Activated CD4-positive, alpha-beta T cell treated with anti-CD3 and anti-CD28 coated beads, Interleukin-2, amount 10 ng/mL, durations not matched to agents 24 days and 14 days (primary cell): Measurements from ENCODE around the gene SDC3. TPM values are rescaled to one million over a fixed set of nuclear protein-coding genes. Genes with fewer than 3 reads are reported as not detected.
"Not testable (repeated sequence)": the region's sequence is repeated elsewhere in the genome, so short reads cannot be mapped to it uniquely, and the experiment has no call there.

ENCODE experiments used
- DNase-seq: peaks from one replicate; pipeline ENCODE4 v3.0.0; 2022
- H3K27ac Mint-ChIP-seq: one replicate; pipeline ENCODE4 v1.8.0; 2022; ENCODE audit warnings: mild to moderate bottlenecking, mixed read lengths
- H3K27me3 Mint-ChIP-seq: one replicate; pipeline ENCODE4 v1.8.0; 2022; ENCODE audit warnings: mixed read lengths
- H3K36me3 Mint-ChIP-seq: one replicate; pipeline ENCODE4 v1.8.0; 2022; ENCODE audit warnings: low read depth, mild to moderate bottlenecking, mixed read lengths
- H3K4me1 Mint-ChIP-seq: one replicate; pipeline ENCODE4 v1.8.0; 2021; ENCODE audit warnings: mixed read lengths
- H3K4me3 Mint-ChIP-seq: one replicate; pipeline ENCODE4 v1.8.0; 2022; ENCODE audit warnings: mild to moderate bottlenecking, moderate library complexity, mixed read lengths
- H3K9me3 Mint-ChIP-seq: one replicate; pipeline ENCODE4 v1.8.0; 2021; ENCODE audit warnings: mixed read lengths
- intact Hi-C: fragments of 100-400 bp; cut with micrococcal nuclease; formaldehyde crosslinking; loops from one replicate; pipeline ENCODE4 v1.15.1; 2023
- total RNA-seq: library from RNA; stranded (reverse); gene quantifications from 2 replicates; pipeline ENCODE4 v1.2.3, GENCODE V29; 2022

The SDC3 gene
- total RNA-seq, 1 donor from 2014 or later = 0.44 TPM

- H3K27ac Mint-ChIP-seq = no peak overlapping the region
- H3K36me3 Mint-ChIP-seq = peaks cover 61% of the 10 kb centered on the region
- no peaks in the 10 kb centered on the region for H3K27me3 Mint-ChIP-seq
- no peaks in the 10 kb centered on the region for H3K4me1 Mint-ChIP-seq
- no peak for DNase-seq
- H3K9me3 Mint-ChIP-seq = no peaks in the 10 kb centered on the region
- H3K4me3 Mint-ChIP-seq = no peak overlapping the region
- intact Hi-C loops = no loop called here
These were observed 28.1 kb upstream of the SDC3 start for GRCh38 chr1:30936541-30937171.

GRCh38 chr1:30935758-30936157 is 27.2 kb upstream of the SDC3 start:
- H3K4me1 Mint-ChIP-seq, H3K27ac Mint-ChIP-seq, DNase-seq, intact Hi-C loops, H3K27me3 Mint-ChIP-seq, H3K4me3 Mint-ChIP-seq, H3K9me3 Mint-ChIP-seq: not testable (repeated sequence)
- H3K36me3 Mint-ChIP-seq = peaks cover 61% of the 10 kb centered on the region

- Mint-ChIP-seq H3K36me3 (peaks cover 53% of the 10 kb centered on the region), H3K27me3 (no peaks in the 10 kb centered on the region), H3K9me3 (no peaks in the 10 kb centered on the region), H3K4me3 (no peak overlapping the region), H3K4me1 (no peaks in the 10 kb centered on the region), H3K27ac (peak overlapping the region; percentile 2)
- intact Hi-C loops = no loop called here
- DNase-seq = no peak
These were observed 26.1 kb upstream of the SDC3 start for GRCh38 chr1:30934613-30935012.

GRCh38 chr1:30933874-30934252 is 25.3 kb upstream of the SDC3 start:
- peak overlapping the region; percentile 46 for H3K27ac Mint-ChIP-seq

DNA sequence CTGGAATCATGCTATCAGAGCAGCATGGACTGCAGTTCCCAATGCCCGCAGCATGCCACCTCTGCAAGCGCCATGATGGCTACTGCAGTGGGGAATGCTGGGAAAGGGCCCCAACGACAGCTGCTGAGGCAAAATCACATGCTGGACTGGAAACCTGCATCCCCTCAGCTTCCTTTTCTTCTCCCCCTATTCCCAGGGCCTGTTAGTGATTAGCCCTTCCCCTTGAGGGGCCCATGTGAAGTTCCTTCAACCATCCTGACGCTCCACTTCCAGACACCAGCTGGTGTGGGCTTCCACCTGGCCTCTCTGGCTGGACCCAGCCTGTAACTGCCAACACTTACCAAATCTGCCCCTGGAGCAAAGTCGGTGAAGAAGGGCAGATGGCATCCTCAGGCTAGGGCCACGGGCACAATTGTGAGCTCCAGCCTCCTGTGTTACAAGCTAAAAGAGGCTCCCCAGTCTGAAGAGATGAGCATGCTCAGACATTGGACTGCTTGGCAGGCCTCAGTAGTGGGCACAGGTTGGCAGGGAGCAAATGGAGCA is 22.1 kb upstream of the SDC3 start:
- no peaks in the 10 kb centered on the region for H3K9me3 Mint-ChIP-seq
- peaks cover 34% of the 10 kb centered on the region for H3K36me3 Mint-ChIP-seq
- H3K4me3 Mint-ChIP-seq = no peak overlapping the region
- H3K4me1 Mint-ChIP-seq = no peaks in the 10 kb centered on the region
- DNase-seq = no peak
- H3K27ac Mint-ChIP-seq = peak overlapping the region; percentile 45
- H3K27me3 Mint-ChIP-seq = no peaks in the 10 kb centered on the region
- intact Hi-C loops = no loop called here

More at GRCh38 chr1:30933874-30934252, 25.3 kb upstream of the SDC3 start:
- Mint-ChIP-seq H3K9me3 (no peaks in the 10 kb centered on the region), H3K27me3 (no peaks in the 10 kb centered on the region), H3K4me3 (no peak overlapping the region), H3K4me1 (no peaks in the 10 kb centered on the region), H3K36me3 (peaks cover 47% of the 10 kb centered on the region)
- no peak for DNase-seq
- intact Hi-C loops = no loop called here

DNA sequence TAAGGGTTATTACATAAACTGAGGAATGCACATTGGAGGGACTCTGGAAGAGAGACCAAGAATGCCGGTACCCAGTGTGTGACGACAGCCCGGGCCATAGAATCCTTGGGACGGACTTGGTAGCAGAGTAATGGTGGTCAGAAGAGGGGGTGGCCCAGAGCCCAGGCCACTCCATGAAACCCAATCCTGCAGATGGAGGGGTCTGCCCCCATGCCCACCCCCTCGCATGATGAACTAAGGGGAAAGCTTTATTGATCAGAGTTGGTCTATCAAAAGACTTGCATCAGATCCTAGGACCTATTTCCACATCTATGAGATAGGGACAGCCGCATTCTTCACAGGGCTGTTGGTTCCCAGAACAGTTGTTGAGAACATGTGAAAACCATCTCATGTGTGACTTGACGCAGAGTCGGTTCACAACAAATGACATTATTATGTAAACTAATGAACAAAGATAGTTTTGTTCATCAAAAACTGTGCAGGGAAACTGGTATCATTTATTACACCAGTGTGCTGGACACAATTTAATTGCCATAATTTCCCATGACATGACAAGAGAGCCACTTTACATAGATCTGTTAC is 21.5 kb upstream of the SDC3 start:
- no peak for DNase-seq
- Mint-ChIP-seq H3K27ac (no peak overlapping the region), H3K4me3 (no peak overlapping the region), H3K27me3 (no peaks in the 10 kb centered on the region), H3K4me1 (no peaks in the 10 kb centered on the region), H3K36me3 (peaks cover 29% of the 10 kb centered on the region), H3K9me3 (no peaks in the 10 kb centered on the region)
- intact Hi-C loops = loop anchor here (1.0 to 5.0 kb wide), 3 partner anchors 129 to 211 kb away; no protein-coding TSS in a partner anchor

DNA sequence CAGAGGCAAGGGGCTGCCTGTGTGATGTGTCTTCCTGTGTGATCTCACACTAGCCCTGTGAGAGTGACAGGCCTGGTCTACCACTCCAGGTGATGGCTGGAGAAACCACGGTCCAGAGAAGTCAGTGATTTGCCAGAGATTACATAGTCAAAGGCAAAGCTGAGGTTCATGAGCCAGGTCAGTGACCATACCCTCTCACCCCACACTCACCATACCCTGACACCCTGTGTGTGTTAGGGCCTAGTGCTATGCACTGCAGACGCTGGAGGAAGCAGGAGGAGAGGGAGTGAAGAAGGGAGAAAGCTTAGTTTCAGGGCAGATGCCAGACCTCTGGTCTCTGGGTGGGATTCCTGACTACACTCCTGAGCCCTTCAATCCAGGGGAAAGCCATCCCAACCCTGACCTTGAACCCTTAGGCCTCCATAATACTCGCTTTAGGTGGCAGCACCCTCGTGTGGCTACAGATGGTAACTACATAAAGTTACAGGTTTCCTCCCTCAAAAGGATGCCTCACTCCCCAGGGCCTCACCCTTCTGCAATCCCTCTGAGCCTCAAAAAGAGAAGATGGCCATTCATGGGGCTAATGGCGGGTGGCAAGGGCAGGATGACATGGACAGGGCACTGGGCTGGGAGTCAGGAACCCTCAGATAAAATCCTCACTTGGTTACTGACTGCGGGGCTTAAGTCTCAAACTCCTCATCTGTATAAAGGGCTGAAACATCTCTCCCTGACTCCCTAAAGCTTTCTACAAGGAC is 20.8 kb upstream of the SDC3 start:
- Mint-ChIP-seq H3K4me1 (no peaks in the 10 kb centered on the region), H3K9me3 (no peaks in the 10 kb centered on the region), H3K36me3 (peaks cover 22% of the 10 kb centered on the region), H3K27ac (no peak overlapping the region), H3K4me3 (no peak overlapping the region), H3K27me3 (peaks cover 2% of the 10 kb centered on the region)
- intact Hi-C loops = loop anchor here (1.0 to 5.0 kb wide), 3 partner anchors 128 to 210 kb away; no protein-coding TSS in a partner anchor
- peak; percentile 87 for DNase-seq

DNA sequence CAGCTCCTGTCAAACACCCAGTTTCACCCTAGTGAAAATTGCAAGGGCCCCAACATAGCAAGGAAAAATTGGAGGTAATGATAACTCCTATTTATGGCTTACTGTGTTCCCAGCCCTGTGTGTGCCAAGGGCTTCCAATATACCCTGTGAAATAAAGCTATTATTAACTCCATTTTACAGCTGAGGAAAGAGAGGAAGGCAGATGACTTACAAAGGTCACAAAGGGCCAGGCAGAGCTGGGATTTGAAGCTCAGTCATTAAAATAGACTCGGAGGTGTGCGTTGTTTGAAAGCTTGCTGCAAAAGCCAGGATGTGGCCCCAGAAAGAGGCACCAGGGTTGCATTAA is 20.2 kb upstream of the SDC3 start:
- no peaks in the 10 kb centered on the region for H3K9me3 Mint-ChIP-seq
- peaks cover 2% of the 10 kb centered on the region for H3K27me3 Mint-ChIP-seq
- intact Hi-C loops = loop anchor here (1.0 to 5.0 kb wide), 3 partner anchors 127 to 209 kb away; no protein-coding TSS in a partner anchor
- no peak for DNase-seq
- peaks cover 17% of the 10 kb centered on the region for H3K36me3 Mint-ChIP-seq
- no peaks in the 10 kb centered on the region for H3K4me1 Mint-ChIP-seq
- H3K27ac Mint-ChIP-seq = no peak overlapping the region
- no peak overlapping the region for H3K4me3 Mint-ChIP-seq

- no peaks in the 10 kb centered on the region for H3K4me1 Mint-ChIP-seq
- no peaks in the 10 kb centered on the region for H3K9me3 Mint-ChIP-seq
- DNase-seq = no peak
- intact Hi-C loops = loop anchor here (5.0 kb wide), 1 partner anchor 146 kb away; no protein-coding TSS in a partner anchor
- H3K27ac Mint-ChIP-seq = no peak overlapping the region
- H3K4me3 Mint-ChIP-seq = no peak overlapping the region
- peaks cover 4% of the 10 kb centered on the region for H3K27me3 Mint-ChIP-seq
- H3K36me3 Mint-ChIP-seq = peaks cover 11% of the 10 kb centered on the region
These were observed 19.6 kb upstream of the SDC3 start for GRCh38 chr1:30928171-30928570.

- Mint-ChIP-seq H3K4me1 (no peaks in the 10 kb centered on the region), H3K27me3 (peaks cover 12% of the 10 kb centered on the region), H3K4me3 (no peak overlapping the region), H3K36me3 (peaks cover 5% of the 10 kb centered on the region), H3K27ac (no peak overlapping the region), H3K9me3 (no peaks in the 10 kb centered on the region)
- intact Hi-C loops = loop anchor here (5.0 kb wide), 1 partner anchor 145 kb away; no protein-coding TSS in a partner anchor
- no peak for DNase-seq
These were observed 18.9 kb upstream of the SDC3 start for GRCh38 chr1:30927448-30927847.

DNA sequence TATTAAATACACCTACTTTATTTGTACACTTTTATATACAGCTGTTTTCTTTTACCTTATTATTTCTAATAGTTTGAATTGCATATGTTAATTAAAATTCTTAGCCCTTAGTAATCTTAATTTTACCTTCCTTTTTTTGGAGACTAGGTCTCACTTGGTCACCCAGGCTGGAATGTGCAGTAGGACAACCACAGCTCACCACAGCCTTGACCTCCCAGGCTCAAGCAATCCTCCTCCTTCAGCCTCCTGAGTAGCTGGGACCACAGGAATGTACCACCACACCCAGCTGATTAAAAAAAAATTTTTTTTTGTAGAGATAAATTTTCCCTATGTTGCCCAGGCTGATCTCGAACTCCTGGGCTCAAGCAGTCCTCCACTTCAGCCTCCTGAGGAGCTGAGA is 15.0 kb upstream of the SDC3 start:
- intact Hi-C loops = no loop called here

GRCh38 chr1:30920827-30921226 is 12.3 kb upstream of the SDC3 start:
- peaks cover 21% of the 10 kb centered on the region for H3K27me3 Mint-ChIP-seq
- H3K4me3 Mint-ChIP-seq = no peak overlapping the region
- H3K9me3 Mint-ChIP-seq = no peaks in the 10 kb centered on the region
- H3K27ac Mint-ChIP-seq = no peak overlapping the region
- no peak for DNase-seq
- H3K4me1 Mint-ChIP-seq = peaks cover 6% of the 10 kb centered on the region
- H3K36me3 Mint-ChIP-seq = no peaks in the 10 kb centered on the region
- intact Hi-C loops = no loop called here

More for the DNA sequence above, 15.0 kb upstream of the SDC3 start:
- Mint-ChIP-seq H3K27ac (no peak overlapping the region), H3K9me3 (no peaks in the 10 kb centered on the region), H3K4me1 (peaks cover 3% of the 10 kb centered on the region), H3K36me3 (no peaks in the 10 kb centered on the region), H3K27me3 (peaks cover 21% of the 10 kb centered on the region), H3K4me3 (no peak overlapping the region)
- DNase-seq = no peak

- peaks cover 6% of the 10 kb centered on the region for H3K4me1 Mint-ChIP-seq
- DNase-seq = no peak
- H3K4me3 Mint-ChIP-seq = no peak overlapping the region
- no peaks in the 10 kb centered on the region for H3K36me3 Mint-ChIP-seq
- peaks cover 19% of the 10 kb centered on the region for H3K27me3 Mint-ChIP-seq
- no peaks in the 10 kb centered on the region for H3K9me3 Mint-ChIP-seq
- intact Hi-C loops = no loop called here
- no peak overlapping the region for H3K27ac Mint-ChIP-seq
These were observed 10.7 kb upstream of the SDC3 start for GRCh38 chr1:30919025-30919881.
